ENCODE measurements around the gene ABHD16A.

- TF ChIP-seq STAG1 (CRISPR knock-in tag; IDR thresholded peaks at IDR 0.05) (no peak), ZNF101 (CRISPR knock-in tag; IDR thresholded peaks at IDR 0.05; ENCODE audit: borderline replicate concordance, low read depth) (no peak)
Measured at GRCh38 chr6:31658983-31659648, 44.0 kb downstream of the ABHD16A start.
